PFSK-1 (cell line): ENCODE results near the gene CNOT8.

Experiments used
- FOXP2 ChIP-seq: optimal IDR thresholded peaks from 2 replicates; pipeline ENCODE3; 2011; ENCODE audit warnings: borderline replicate concordance, control low read depth, inconsistent platforms; ENCODE audit not compliant: insufficient read depth; ENCODE audit errors: extremely low read length, extremely low read depth
- POLR2AphosphoS5 ChIP-seq: IDR thresholded peaks from 2 replicates; pipeline ENCODE4 v1.6.1; 2012; ENCODE audit warnings: low read depth, mild to moderate bottlenecking, control low read depth, low read length, moderate library complexity
- REST ChIP-seq, 2 experiments: IDR thresholded peaks; 2 replicates each; pipeline versions ENCODE4 v1.6.1 to v1.8.0; 2011 to 2012; ENCODE audit warnings: low read depth in 2 of 2, low read length in 2 of 2, control low read depth in 1 of 2, inconsistent platforms in 1 of 2, mild to moderate bottlenecking in 1 of 2, moderate library complexity in 1 of 2; ENCODE audit not compliant: insufficient read depth in 1 of 2
- SIN3A ChIP-seq: IDR thresholded peaks from 2 replicates; pipeline ENCODE4 v1.6.1; 2012; ENCODE audit warnings: mild to moderate bottlenecking, low read length, moderate library complexity, borderline replicate concordance; ENCODE audit not compliant: insufficient read depth
- TAF1 ChIP-seq: IDR thresholded peaks from 2 replicates; pipeline ENCODE4 v1.6.1; 2012; ENCODE audit warnings: low read length, control low read depth, borderline replicate concordance; ENCODE audit not compliant: insufficient read depth

The CNOT8 gene

GRCh38 chr5:154842689-154843530 lies 15.5 kb upstream of the CNOT8 start:
- TF ChIP-seq TAF1 (no peak), FOXP2 (no peak), REST (IDR thresholded peaks at IDR 0.05; ENCODE audit: insufficient read depth in 1 of 2, low read depth in 2 of 2, low read length in 2 of 2) (no peak), POLR2AphosphoS5 (no peak)

- no peak for TF ChIP-seq REST (IDR thresholded peaks at IDR 0.05; ENCODE audit: insufficient read depth in 1 of 2, low read depth in 2 of 2, low read length in 2 of 2)
- no peak for TF ChIP-seq TAF1
- TF ChIP-seq SIN3A: no peak
- no peak for TF ChIP-seq POLR2AphosphoS5
- TF ChIP-seq FOXP2: no peak
These were observed 13.6 kb upstream of the CNOT8 start for GRCh38 chr5:154844809-154845208.

GRCh38 chr5:154849264-154849785 lies 9.1 kb upstream of the CNOT8 start:
- TF ChIP-seq REST (IDR thresholded peaks at IDR 0.05; ENCODE audit: insufficient read depth in 1 of 2, low read depth in 2 of 2, low read length in 2 of 2): no peak
- no peak for TF ChIP-seq FOXP2
- TF ChIP-seq TAF1: no peak
- TF ChIP-seq SIN3A: no peak
- TF ChIP-seq POLR2AphosphoS5: no peak

- TF ChIP-seq REST (IDR thresholded peaks at IDR 0.05; ENCODE audit: insufficient read depth in 1 of 2, low read depth in 2 of 2, low read length in 2 of 2) (no peak), FOXP2 (no peak), POLR2AphosphoS5 (no peak), SIN3A (no peak), TAF1 (no peak)
These were observed 8.6 kb upstream of the CNOT8 start for GRCh38 chr5:154849791-154850201.
